ENCODE measurements around the gene ARHGAP27.
A peak's percentile ranks its signal among the peaks of the same experiment; 100 is the strongest.

The ARHGAP27 gene

GRCh38 chr17:45395569-45396415 lies 36.9 kb downstream of the ARHGAP27 start:
- TF ChIP-seq CTCF (conservative IDR thresholded peaks at IDR 0.05; ENCODE audit: low read length) = no peak
- no peak for DNase-seq (ENCODE audit: low read depth)
- H3K4me3 ChIP-seq (ENCODE audit: low read length) = peak overlapping the region; percentile 24; the same call in 1 of the 2 replicates

GRCh38 chr17:45394913-45395568 lies 37.6 kb downstream of the ARHGAP27 start:
- peak; percentile 72 for TF ChIP-seq CTCF (conservative IDR thresholded peaks at IDR 0.05; ENCODE audit: low read length)
- DNase-seq (ENCODE audit: low read depth) = peak; percentile 79
- peak overlapping the region; percentile 24 for H3K4me3 ChIP-seq (ENCODE audit: low read length)

GRCh38 chr17:45394564-45394912 lies 38.1 kb downstream of the ARHGAP27 start:
- DNase-seq (ENCODE audit: low read depth) = no peak
- no peak overlapping the region for H3K4me3 ChIP-seq (ENCODE audit: low read length)
- TF ChIP-seq CTCF (conservative IDR thresholded peaks at IDR 0.05; ENCODE audit: low read length) = no peak

- no peak for DNase-seq (ENCODE audit: low read depth)
- no peak overlapping the region for H3K4me3 ChIP-seq (ENCODE audit: low read length)
- TF ChIP-seq CTCF (conservative IDR thresholded peaks at IDR 0.05; ENCODE audit: low read length) = no peak
Measured at GRCh38 chr17:45394091-45394490, 38.6 kb downstream of the ARHGAP27 start.

GRCh38 chr17:45393411-45393810 lies 39.3 kb downstream of the ARHGAP27 start:
- no peak for TF ChIP-seq CTCF (conservative IDR thresholded peaks at IDR 0.05; ENCODE audit: low read length)
- H3K4me3 ChIP-seq (ENCODE audit: low read length) = no peak overlapping the region
- no peak for DNase-seq (ENCODE audit: low read depth)

- no peak overlapping the region for H3K4me3 ChIP-seq (ENCODE audit: low read length)
- DNase-seq (ENCODE audit: low read depth) = no peak
- no peak for TF ChIP-seq CTCF (conservative IDR thresholded peaks at IDR 0.05; ENCODE audit: low read length)
Measured at GRCh38 chr17:45391918-45392317, 40.8 kb downstream of the ARHGAP27 start.

- DNase-seq (ENCODE audit: low read depth) = no peak
- no peak overlapping the region for H3K4me3 ChIP-seq (ENCODE audit: low read length)
- TF ChIP-seq CTCF (conservative IDR thresholded peaks at IDR 0.05; ENCODE audit: low read length) = no peak
Measured at GRCh38 chr17:45391291-45391690, 41.4 kb downstream of the ARHGAP27 start.
